HG03097 (cell line): ENCODE data around the gene ACVRL1.
"Not testable (repeated sequence)": the region's sequence is repeated elsewhere in the genome, so short reads cannot be mapped to it uniquely, and the experiment has no call there.

ENCODE experiments used
- ATAC-seq: cut with Tn5 transposase; IDR thresholded peaks from one replicate; pipeline ENCODE4 v1.9.1; 2021; ENCODE audit not compliant: unreplicated experiment, low FRiP score

Gene ACVRL1

GRCh38 chr12:51873251-51873994, 33.9 kb upstream of the ACVRL1 start:
- ATAC-seq: no peak

DNA sequence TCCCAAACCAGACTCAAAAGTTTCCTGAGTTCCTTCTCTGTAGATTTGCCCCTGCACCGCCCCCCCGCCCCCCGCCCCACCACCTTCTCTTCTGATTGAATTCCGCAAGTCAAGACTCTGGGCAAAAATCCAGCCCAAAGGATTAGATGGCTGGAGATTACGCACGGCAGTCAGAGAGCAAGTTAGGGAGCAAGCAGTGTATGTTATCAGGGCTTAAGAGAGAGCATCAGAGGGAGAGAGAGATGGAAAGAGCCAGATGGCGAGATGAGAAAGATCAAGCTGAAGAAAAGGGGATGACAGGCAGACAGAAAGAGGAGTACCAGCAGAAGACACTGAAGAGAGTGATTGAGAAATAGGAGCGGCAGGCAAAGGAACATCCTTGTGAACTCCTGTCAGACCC, 33.3 kb upstream of the ACVRL1 start:
- no peak for ATAC-seq

DNA sequence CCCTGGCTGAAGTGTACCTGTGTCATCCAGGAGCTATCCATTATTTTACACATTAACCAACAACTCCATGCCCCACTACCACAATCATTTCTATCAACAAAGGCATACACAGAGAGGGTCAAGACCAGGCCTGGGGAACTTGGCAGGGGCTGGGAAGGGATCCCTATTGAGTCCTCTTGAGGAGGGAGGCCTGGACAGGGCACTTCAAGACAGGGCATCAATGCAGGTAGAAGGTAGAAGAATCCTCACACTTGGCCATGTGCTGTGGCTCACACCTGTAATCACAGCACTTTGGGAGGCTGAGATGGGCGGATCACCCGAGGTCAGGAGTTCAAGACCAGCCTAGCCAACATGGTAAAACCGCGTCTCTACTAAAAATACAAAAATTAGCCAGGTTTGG, 32.8 kb upstream of the ACVRL1 start:
- ATAC-seq: no peak

- no peak for ATAC-seq
Observed at GRCh38 chr12:51879102-51879501, 28.2 kb upstream of the ACVRL1 start.

GRCh38 chr12:51883295-51883694, 24.0 kb upstream of the ACVRL1 start:
- ATAC-seq: no peak

GRCh38 chr12:51883998-51884675, 23.2 kb upstream of the ACVRL1 start:
- no peak for ATAC-seq

DNA sequence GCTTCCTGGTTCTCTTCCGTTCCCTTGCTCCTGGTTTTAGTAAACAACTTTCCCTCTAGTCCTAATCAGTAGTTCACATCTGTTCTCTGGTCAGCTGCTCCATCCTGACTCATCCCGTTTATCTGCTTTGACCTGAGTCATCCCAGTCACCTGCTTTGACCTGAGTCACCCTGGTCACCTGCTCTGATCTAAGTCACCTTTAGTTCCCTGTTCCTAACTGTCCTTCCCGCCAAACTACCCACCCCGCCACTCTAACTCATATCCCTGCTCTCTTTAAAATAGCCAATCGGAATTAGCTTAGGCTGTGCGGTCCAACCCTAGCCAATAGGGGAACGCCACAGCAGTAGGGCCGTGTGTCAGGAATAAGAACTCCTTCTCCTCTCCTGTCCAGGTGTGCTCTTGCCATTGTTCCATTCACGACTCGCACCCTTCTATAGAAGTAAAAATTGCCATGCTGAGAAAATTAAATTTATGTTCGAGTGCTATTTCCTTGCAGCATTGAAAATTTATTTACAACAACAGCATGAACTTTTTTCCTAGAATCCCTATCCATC, 22.6 kb upstream of the ACVRL1 start:
- no peak for ATAC-seq

- ATAC-seq: not testable (repeated sequence)
Observed at GRCh38 chr12:51885294-51886020, 21.8 kb upstream of the ACVRL1 start.

DNA sequence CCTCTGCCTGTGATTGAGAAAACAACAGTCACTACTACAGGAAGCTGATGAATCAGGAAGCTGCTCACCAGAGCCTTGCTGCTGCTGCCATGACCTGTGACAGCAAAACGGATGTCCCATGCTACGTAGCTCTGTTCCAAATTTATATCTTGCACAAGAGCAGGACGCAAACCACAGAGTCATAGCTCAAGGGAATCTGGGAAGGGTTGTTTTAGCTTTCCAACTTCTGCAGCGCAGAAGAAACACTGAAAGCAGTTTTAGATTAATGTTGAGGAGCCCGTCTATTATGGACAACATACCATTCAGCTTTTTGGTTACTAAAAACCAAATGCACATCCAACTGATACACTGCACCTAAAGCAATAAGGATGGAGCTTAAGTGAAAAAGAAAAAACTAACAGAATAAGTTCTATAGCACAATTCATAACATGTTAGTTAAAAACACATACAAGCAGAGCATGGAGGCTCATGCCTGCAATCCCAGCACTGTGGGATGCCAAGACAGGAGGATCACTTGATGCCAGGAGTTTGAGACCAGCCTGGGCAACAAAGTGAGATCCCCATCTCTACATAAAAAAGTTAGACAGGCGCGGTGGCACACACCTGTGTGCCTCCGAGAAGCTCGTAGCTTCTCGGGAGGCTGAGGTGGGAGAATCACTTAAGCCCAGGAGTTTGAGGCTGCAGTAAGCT, 21.1 kb upstream of the ACVRL1 start:
- ATAC-seq: no peak

DNA sequence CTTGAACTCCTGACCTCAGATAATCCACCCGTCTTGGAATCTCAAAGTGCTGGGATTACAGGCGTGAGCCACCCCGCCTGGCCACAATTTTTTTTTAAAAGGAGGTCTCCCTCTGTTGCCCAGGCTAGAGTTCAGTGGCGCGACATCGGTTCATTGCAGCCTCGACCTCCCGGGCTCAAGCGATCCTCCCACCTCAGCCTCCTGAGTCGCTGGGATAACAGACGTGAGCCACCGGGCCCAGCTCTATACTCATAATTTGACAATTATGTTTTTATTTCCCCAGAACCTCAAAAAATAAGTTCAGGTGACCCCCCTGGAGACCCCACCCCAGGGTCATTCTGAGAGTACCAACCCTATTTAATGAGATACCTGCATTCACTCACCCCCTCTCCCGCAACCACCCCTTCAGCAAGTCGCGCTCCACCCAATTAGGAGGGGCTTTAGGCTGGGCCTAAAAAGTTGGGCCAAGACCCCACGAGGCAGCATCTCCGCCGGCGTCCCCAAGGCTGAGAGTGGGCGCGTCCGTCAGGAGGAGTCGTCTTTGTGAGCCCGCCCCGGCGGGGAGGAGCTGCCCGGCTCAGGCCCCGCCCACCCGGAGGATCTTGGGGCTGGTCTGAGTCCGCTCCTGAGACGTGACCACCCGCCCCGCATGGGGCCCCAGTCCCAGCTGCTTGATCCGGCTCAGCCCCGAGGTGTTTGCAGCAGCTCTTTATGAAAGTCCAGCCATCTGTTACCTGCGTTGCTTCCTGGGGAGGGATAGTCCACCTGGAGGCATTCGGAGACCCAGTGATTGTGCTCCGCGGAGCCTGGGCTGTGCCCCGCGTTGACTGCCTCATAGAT, 19.6 kb upstream of the ACVRL1 start, which contains the start of gene ANKRD33:
ANKRD33 (plus strand) TSS at position 628 of the 840 bp plus-strand sequence; CDS start at position 712, 84 bp downstream.
- no peak for ATAC-seq

- no peak for ATAC-seq
Observed at GRCh38 chr12:51888316-51889215, 18.7 kb upstream of the ACVRL1 start.

- no peak for ATAC-seq
Observed at GRCh38 chr12:51889216-51890132, 17.8 kb upstream of the ACVRL1 start.

DNA sequence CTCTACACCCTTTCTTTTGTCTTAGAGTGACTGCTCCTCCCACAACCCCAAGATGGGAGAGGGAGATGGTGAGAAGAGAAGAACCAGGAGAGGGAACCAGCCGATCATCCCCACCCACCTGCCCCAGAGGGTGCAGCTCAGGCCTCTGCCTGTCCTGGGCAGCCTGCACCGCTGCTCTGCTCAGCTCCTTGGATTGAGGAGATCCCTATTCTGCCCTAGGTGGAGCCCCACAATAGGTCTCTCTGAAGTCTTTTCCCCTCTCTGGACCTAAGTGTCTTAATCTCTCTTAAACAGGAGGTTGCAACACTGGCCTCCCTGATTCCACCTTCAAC, 17.2 kb upstream of the ACVRL1 start:
- no peak for ATAC-seq

GRCh38 chr12:51890511-51891171, 16.7 kb upstream of the ACVRL1 start:
- no peak for ATAC-seq

DNA sequence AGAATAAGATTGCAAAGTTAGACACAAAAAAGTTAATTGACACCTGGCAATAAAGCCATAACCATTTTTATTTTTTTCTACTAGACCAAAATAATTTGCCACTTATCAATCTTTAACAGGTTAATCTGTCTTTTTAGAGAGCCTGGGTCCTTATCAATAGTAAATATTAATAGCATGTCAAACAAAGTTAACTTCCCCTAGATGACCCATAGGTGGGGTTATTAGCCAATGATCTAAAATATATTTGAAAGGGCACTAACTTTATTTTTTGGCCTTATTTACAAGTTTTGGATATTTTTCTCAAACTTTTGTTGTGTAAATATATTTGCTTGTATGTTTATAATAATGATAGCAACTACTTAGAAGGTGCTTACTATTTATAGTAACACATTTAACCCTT, 15.5 kb upstream of the ACVRL1 start:
- ATAC-seq: no peak

DNA sequence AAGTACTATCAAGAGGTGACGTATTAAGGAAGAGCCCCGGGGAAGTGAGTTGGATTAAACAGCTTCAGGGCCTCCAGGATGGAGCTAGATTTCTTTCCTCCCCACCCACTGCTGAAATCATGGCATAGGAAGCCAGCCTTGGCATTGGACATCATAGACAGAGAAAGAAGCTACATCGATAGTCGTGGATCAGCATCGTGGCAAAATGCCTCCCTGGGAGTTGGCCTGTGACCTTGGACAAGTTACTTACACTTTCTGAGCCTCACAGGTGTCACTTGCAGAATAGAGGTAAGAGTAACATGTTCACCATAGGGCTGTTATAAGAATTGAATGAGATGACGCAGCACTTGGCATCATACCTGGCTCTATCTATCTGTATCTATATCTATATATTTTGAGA, 13.5 kb upstream of the ACVRL1 start:
- ATAC-seq: no peak

DNA sequence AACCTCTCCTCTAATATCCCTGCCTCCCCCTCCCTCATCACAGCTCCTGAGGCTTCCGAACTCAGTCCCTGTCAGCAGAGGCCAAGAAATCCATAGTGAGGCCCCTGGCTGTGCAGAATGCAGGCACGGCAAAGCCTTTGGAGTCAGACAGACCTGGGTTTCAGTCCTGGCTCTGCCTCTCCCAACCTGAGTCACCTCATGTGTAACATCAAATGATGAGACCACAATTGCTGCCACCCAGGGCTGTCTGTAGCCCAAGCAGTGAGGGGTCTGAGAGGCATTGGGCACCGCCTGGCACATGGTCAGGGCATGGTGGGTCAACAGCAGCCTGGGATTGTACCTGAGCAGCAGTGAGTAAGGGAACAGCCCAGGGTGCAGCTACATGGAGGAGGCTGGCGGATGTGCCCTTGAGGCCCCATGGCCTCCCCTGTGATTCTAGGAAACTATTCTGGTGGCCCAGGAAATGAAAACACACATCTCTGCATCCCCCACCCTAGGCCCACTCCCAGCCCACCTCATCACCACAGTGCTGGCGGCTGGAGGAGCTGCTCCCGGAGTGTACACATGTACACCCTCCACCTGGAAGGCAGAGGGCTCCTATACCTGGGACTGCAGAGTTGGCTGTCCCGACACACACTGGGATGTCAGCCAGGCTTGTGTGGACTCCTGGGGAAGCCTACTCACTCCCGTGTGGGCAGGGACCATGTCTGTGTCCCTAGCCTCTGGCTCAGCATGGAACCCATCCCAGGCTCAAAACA, 11.7 kb upstream of the ACVRL1 start:
- ATAC-seq: no peak
